ENCODE data around the gene CDK6. TPM values are rescaled to one million over a fixed set of nuclear protein-coding genes. Genes with fewer than 3 reads are reported as not detected.
A peak's percentile ranks its signal among the peaks of the same experiment; 100 is the strongest.

The CDK6 gene
- total RNA-seq, 1 donor from 2014 or later, result 37.0 TPM

- DNase-seq (ENCODE audit: low read depth in 2 of 2), result no peak
Observed at GRCh38 chr7:92647652-92648051, 188.7 kb downstream of the CDK6 start.

GRCh38 chr7:92647011-92647625 lies 189.3 kb downstream of the CDK6 start:
- no peak for DNase-seq (ENCODE audit: low read depth in 2 of 2)

GRCh38 chr7:92645114-92646061 lies 191.0 kb downstream of the CDK6 start:
- peak; percentile 36 to 84 for DNase-seq (ENCODE audit: low read depth in 2 of 2)

- DNase-seq (ENCODE audit: low read depth in 2 of 2), result no peak
Observed at GRCh38 chr7:92644406-92645113, 191.8 kb downstream of the CDK6 start.

- DNase-seq (ENCODE audit: low read depth in 2 of 2), result no peak
Observed at GRCh38 chr7:92643821-92644220, 192.6 kb downstream of the CDK6 start.

GRCh38 chr7:92641921-92642511 lies 194.4 kb downstream of the CDK6 start:
- peak in 1 of 2 donors; percentile 61 for DNase-seq (ENCODE audit: low read depth in 2 of 2)

- DNase-seq (ENCODE audit: low read depth in 2 of 2), result no peak
Observed at GRCh38 chr7:92639966-92640365, 196.4 kb downstream of the CDK6 start.

- no peak for DNase-seq (ENCODE audit: low read depth in 2 of 2)
Observed at GRCh38 chr7:92639213-92639896, 197.0 kb downstream of the CDK6 start.

GRCh38 chr7:92636018-92636560 lies 200.3 kb downstream of the CDK6 start:
- DNase-seq (ENCODE audit: low read depth in 2 of 2), result no peak

GRCh38 chr7:92635538-92635937 lies 200.8 kb downstream of the CDK6 start:
- no peak for DNase-seq (ENCODE audit: low read depth in 2 of 2)

GRCh38 chr7:92634924-92635519 lies 201.4 kb downstream of the CDK6 start:
- DNase-seq (ENCODE audit: low read depth in 2 of 2), result peak; percentile 50 to 88

GRCh38 chr7:92634205-92634604 lies 202.2 kb downstream of the CDK6 start:
- peak in 1 of 2 donors; percentile 27 for DNase-seq (ENCODE audit: low read depth in 2 of 2)

GRCh38 chr7:92633211-92633906 lies 203.0 kb downstream of the CDK6 start:
- DNase-seq (ENCODE audit: low read depth in 2 of 2), result peak; percentile 96 to 99

GRCh38 chr7:92632791-92633190 lies 203.6 kb downstream of the CDK6 start:
- no peak for DNase-seq (ENCODE audit: low read depth in 2 of 2)

- DNase-seq (ENCODE audit: low read depth in 2 of 2), result no peak
Observed at GRCh38 chr7:92631850-92632487, 204.4 kb downstream of the CDK6 start.

GRCh38 chr7:92631067-92631849 lies 205.1 kb downstream of the CDK6 start:
- DNase-seq (ENCODE audit: low read depth in 2 of 2), result no peak

- no peak for DNase-seq (ENCODE audit: low read depth in 2 of 2)
Observed at GRCh38 chr7:92629779-92630178, 206.6 kb downstream of the CDK6 start.

- no peak for DNase-seq (ENCODE audit: low read depth in 2 of 2)
Observed at GRCh38 chr7:92627956-92628355, 208.4 kb downstream of the CDK6 start.
